Femur (tissue), 1 donor: ENCODE data around the gene DMXL1.
A peak's percentile ranks its signal among the peaks of the same experiment; 100 is the strongest.

Experiments used
- DNase-seq: peaks from one replicate; pipeline ENCODE4 v3.0.0-alpha.2; 2017

The DMXL1 gene

GRCh38 chr5:119270960-119271757 is 200.3 kb downstream of the DMXL1 start:
- DNase-seq, result no peak

DNA sequence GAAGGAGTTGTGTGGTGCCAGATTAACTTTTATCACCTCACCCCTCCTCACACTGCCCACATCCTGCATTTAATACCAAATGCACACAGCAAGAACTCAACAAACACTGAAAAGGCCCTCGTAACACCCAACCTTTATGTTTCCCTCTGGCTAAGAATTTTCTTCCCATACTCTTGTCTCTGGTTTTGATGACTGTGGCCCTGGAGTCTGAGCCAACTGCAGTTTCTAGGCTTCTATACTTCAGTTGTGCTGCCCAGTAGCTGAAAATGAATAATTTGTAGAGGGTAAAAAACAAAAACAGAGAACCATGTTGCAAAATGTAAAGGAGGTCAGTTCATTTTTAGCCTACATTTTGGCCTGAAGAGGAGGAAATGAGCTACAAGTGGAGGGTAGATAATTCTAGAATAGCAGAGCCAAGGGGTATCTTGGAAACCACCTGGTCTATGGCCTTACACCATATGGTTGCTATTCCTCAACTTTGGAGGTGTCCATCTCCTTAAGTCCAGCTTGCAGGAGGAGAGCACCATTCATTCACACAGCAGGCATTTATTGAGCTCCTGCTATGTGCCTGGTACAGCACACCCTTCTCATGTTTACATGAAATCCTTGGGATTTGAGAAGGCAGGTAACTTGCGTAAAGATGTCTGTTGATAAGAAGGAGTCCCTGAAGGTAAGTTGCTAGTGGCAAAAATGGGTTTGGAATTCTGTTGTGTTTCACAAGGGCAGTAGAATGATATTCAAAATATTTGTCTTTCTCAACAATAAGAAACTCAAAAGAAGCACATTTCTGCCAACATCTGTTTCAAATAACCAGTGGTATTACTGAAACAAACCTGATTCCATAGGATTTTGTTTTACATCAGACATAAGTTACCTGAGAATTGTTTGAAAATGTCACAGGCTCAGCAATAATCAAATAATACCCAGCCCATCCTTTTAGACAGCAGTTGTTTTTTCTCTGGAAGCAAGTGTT is 201.2 kb downstream of the DMXL1 start:
- DNase-seq, result no peak

GRCh38 chr5:119273391-119273839 is 202.5 kb downstream of the DMXL1 start:
- DNase-seq, result peak; percentile 42

- no peak for DNase-seq
These were observed 203.3 kb downstream of the DMXL1 start for GRCh38 chr5:119274030-119274766.

- DNase-seq, result no peak
These were observed 203.9 kb downstream of the DMXL1 start for GRCh38 chr5:119274767-119275130.

DNA sequence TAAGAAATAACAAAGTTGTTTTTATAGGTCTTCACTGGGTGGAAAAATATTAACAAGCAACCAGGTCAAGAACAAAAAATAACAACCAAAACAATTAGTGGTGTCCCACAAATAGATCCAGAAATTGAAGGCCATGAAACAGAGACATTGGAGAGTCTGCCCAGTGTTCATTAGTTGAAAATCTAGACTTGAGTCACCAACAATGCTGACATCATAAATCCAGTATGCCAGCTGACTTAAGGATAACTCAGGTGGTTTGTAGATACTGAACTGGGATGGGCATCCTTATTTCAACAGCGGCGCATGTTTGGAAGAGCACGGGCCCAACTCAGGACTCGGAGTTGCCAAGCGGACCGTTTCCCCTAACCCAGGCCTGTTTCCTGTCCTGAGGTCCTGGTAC is 204.3 kb downstream of the DMXL1 start:
- DNase-seq, result no peak

DNA sequence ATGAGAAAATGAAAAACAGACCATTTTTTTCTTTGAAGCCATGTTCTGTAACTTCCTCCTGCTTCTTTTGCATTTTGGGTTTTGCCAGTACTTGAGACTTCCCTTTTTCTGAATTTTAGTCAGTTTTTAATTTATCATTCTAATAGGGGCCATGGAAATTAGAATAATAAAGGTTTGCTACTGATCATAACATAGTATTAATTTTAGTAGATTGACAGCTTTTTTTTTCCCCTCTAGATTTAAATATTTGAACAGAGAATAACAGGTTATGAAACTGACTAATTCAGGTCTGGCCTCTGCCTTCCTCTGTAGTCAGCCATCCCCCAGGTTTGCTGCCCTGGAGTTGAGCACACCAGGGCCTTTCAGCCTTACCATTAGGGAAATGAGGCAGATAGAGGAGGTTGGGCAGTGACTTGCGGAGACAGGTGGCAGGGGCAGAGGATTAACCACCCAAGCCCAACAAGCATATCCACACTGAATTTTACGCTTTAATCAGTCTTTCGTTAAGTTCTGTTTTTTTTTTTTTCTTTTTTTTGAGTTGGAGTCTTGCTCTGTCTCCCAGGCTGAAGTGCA is 204.8 kb downstream of the DMXL1 start:
- DNase-seq, result no peak

DNA sequence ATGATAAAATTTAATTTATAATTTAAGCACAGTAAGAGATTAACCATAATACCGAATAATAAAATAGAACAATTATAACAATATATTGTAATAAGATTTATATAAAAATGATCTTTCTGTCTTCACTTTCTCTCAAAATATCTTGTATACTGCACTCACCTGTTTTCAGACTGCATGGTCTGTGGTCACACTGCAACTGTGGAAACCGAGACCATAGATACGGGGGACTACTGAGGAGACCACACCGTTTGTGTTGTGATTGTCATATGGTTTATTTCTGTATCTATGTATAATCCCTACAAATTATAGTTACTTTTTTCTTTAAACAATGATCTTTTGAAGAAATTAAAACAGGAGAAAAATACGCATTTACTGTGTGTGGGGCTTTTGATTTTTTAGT is 206.1 kb downstream of the DMXL1 start:
- no peak for DNase-seq

DNA sequence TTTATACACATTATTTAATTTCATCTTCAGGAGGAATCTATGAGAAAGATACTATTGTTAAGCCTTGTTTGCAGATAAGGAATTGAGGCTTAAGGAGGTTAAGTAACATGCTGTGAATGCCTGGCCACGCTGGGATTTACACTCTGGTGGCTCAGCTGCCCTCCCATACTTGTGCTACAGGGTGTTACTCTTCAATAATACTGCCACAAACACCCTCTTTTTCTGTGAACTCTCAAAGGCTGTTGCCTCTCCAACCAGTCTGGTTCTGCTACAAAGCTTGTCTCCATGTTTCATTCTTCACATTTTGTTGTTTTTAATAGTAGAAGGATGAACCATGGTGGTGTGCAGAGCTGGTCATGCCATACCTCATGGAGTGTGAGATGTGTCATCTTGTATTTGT is 208.2 kb downstream of the DMXL1 start:
- no peak for DNase-seq

- no peak for DNase-seq
These were observed 209.5 kb downstream of the DMXL1 start for GRCh38 chr5:119280380-119280779.

DNA sequence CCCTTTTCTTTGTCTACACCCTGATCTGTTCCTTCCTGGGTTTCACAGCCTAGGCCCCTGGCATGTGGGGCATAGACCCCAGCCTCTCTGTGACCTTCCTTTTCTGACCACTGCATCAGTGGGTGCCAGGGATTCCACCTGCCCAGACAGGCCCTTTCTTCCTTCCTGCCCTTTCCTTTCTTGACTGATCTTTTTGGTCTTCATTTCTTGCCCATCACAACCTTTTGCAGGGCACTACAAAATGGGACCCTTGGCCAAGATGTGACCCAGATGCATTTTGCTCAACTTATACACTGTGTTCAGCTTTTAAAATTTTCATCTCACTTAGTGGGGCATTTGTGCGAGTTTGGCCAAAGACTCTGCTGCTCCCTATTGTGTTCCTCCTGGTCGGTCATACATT is 211.7 kb downstream of the DMXL1 start:
- no peak for DNase-seq

DNA sequence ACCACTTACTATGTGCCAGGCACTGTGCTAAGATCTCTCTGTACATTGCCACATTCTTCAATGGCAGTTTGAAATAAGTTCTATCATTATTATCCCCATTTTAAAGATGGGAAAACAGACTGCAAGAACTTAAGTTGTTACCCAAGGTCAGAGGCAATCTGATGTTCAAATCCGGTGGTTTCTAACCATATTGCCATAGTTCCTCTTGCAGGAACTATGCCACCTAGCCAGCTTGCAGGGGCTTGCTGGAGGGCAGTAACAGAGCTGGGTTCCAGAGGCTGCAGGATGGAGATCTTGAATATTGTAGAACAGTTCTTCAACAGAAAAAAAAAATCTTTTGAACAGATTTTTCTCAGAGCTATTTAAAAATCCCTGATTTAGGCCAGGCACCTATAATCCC is 213.1 kb downstream of the DMXL1 start:
- DNase-seq, result no peak

DNA sequence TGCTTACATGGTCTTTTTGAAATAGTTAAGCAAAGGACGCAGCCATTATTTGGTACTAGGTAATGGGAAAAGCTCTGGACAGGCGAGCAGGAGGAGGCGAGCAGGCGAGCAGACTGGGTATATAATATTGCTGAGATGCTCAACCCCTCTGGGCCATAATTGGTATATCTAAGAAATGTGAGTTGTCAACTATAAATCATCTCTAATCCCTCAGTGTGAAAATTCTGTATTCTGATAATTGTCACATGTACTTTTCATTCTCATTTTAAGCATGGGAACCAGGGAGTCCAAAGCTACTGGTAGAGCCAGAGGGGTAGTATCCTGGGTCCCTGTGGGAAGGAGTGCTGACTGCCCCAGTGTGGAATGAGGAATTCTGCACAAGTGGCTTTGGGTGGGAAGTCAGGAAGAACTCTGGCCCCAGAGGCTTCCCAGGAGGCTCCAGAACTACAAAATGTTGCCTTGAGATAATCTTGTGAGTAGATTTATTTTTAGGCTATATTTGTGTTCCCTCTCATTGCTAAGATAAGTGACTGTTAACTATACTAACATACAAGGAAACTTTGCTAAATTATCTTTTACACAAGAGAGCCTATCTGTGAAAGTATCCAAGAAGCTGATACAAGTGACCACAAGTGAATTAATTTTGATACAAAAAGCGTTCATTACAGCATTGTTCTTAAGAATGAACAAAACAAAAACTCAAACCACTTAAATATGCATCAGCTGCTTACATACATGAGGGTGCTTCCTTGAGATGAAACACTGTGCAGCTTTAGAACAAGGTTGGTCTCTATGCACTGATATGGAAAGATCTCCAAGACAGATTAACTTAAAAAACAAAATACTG is 214.4 kb downstream of the DMXL1 start:
- DNase-seq, result no peak

GRCh38 chr5:119286511-119287488 is 215.9 kb downstream of the DMXL1 start:
- DNase-seq, result no peak

GRCh38 chr5:119287547-119288111 is 216.7 kb downstream of the DMXL1 start:
- no peak for DNase-seq

DNA sequence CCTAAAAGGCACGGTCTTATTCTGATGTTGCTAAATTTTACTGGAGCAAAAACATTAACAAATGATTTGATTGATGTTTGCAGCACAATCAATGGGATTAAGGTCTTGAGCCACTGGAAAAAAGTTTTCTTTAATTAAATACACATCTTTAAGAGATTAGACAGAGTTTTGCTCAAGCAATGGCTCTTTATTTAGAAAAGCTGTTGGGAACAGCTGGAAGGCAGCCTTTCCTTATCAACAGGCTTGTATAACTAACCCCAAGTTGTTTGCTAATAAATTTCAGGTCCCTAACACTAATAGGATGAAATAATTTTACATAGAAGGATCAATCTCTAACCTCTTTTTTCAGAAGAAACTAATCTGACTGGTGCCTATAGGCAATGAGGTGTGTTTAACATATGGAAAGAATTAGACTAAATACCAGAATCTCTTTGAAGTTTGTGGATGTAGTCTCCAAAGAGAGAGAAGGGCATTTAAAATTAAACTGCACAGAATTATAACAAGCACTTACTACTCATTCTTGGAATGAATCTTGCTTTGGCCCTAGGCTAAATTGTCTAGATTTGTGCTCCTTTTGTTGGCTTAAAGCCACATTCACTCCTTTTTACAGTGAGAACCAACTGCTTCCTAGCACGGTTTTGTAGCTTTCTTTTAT is 217.6 kb downstream of the DMXL1 start:
- DNase-seq, result no peak

DNA sequence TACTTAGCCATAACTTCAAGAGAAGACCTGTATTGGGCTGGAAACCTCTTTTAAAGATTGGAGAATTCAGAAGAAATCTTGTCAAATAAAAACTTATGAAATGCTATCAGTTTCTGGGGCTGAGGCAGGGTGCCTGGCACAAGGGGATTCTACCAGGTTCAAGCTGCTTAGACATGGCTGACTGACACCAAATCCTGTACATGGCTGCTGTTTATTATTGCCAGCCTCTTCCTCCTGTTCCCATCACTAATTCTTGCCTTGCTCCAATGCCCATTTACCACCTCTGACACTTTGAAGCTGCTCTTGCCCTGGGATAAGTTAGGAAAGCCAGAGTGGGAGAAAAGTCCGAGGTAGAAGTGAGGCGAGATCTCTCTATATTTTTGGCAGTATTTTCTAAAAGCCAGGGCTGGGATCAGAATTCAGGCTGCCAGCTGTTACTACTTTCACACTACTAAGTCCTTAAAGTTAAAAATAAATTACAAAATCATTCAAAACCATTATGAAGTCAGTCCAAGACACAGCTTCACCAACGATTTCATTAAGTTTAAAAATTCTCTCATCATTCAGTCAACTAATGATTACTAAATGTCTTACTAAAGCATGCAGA is 218.7 kb downstream of the DMXL1 start:
- no peak for DNase-seq

DNA sequence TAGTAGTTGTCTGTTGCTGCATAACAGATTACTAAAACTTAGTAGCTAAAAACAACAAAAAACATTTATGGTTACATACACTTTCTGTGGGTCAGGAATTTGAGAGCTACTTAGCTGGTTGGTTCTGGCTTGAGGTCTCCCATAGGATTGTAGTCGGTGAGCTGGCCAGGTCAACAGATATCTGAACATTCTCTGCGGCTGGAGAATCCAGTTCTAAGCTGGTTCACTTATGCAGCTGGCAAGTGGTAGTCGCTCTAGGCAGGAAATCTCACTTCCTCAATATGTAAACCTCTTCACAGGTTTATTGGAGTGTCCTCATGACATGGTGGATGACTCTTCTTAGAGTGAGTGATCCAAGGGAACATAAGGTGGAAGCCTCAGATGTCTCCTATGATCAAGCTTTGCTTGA is 219.3 kb downstream of the DMXL1 start:
- DNase-seq, result no peak

- DNase-seq, result no peak
These were observed 219.7 kb downstream of the DMXL1 start for GRCh38 chr5:119290607-119291006.
